Measurements from ENCODE around the gene NEK11. TPM values are rescaled to one million over a fixed set of nuclear protein-coding genes. Genes with fewer than 3 reads are reported as not detected.

NEK11 gene
- total and polyA plus RNA-seq, 9 of the 15 experiments (the other 6 are each of a cell fraction or from before 2014, with no cell fraction given): 0.28 to 1.5 (median 0.87) TPM

GRCh38 chr3:131072099-131072559, 45.5 kb downstream of the NEK11 start (continued):
- TF ChIP-seq ZNF644 (tag; IDR thresholded peaks at IDR 0.05; ENCODE audit: low read depth): peak; percentile 57; the same call in 1 of the 2 replicates
- no peak for TF ChIP-seq ZNF253 (CRISPR knock-in tag; conservative IDR thresholded peaks at IDR 0.05)
- TF ChIP-seq PTRF (tag; IDR thresholded peaks at IDR 0.05): no peak
- no peak for TF ChIP-seq SP1 (CRISPR knock-in tag; IDR thresholded peaks at IDR 0.05)
- TF ChIP-seq ZHX1 (conservative IDR thresholded peaks at IDR 0.05; ENCODE audit: low read length): no peak
- TF ChIP-seq ELK3 (CRISPR knock-in tag; IDR thresholded peaks at IDR 0.05): no peak
- TF ChIP-seq SUPT5H (IDR thresholded peaks at IDR 0.05): no peak
- no peak for TF ChIP-seq RNF219 (CRISPR knock-in tag; IDR thresholded peaks at IDR 0.05)
- TF ChIP-seq PHTF2 (CRISPR knock-in tag; IDR thresholded peaks at IDR 0.05): no peak
- TF ChIP-seq POLR3A (IDR thresholded peaks at IDR 0.05; ENCODE audit: borderline replicate concordance, extremely low read depth, insufficient read depth, insufficient read length): no peak
- TF ChIP-seq ZKSCAN8 (CRISPR knock-in tag; IDR thresholded peaks at IDR 0.05): 0 out of 2 replicates have a peak, but pooled peaks have one; percentile 45
- TF ChIP-seq CREM (IDR thresholded peaks at IDR 0.05; ENCODE audit: low read depth): peak; percentile 24; the same call in 1 of the 2 replicates
- TF ChIP-seq ZKSCAN1 (IDR thresholded peaks at IDR 0.05; ENCODE audit: low read depth, low read length): no peak
- TF ChIP-seq EHMT2 (IDR thresholded peaks at IDR 0.05): peak; percentile 79; the same call in 1 of the 2 replicates
- no peak for TF ChIP-seq KDM5B (IDR thresholded peaks at IDR 0.05; ENCODE audit: insufficient replicate concordance, low read depth, low read length)
- no peak for TF ChIP-seq GABPB2 (CRISPR knock-in tag; conservative IDR thresholded peaks at IDR 0.05)
- no peak for TF ChIP-seq FUS (optimal IDR thresholded peaks at IDR 0.05; ENCODE audit: low read depth, low read length)
- TF ChIP-seq HDGF (IDR thresholded peaks at IDR 0.05): no peak
- no peak for TF ChIP-seq IRF1 (CRISPR knock-in tag; IDR thresholded peaks at IDR 0.05; ENCODE audit: borderline replicate concordance)
- no peak for TF ChIP-seq MAFF (IDR thresholded peaks at IDR 0.05; ENCODE audit: low read length)
- no peak for TF ChIP-seq RBM39 (optimal IDR thresholded peaks at IDR 0.05; ENCODE audit: low read depth, low read length)
- TF ChIP-seq MYC (IDR thresholded peaks at IDR 0.05; ENCODE audit: low read depth, low read length): peak; percentile 46; the same call in 1 of the 2 replicates
- no peak for TF ChIP-seq MYC (CRISPR knock-in tag; IDR thresholded peaks at IDR 0.05; ENCODE audit: borderline replicate concordance, low read depth)
- TF ChIP-seq DACH1 (IDR thresholded peaks at IDR 0.05; ENCODE audit: partially characterized antibody): no peak
- TF ChIP-seq MYNN (IDR thresholded peaks at IDR 0.05): no peak
- TF ChIP-seq MYNN (CRISPR knock-in tag; IDR thresholded peaks at IDR 0.05): no peak
